OCI-LY3 (cell line): ENCODE measurements around the gene GDF11.

Experiments
- H2AFZ ChIP-seq: fragments of 200-600, 300-600 bp; shearing (Covaris generic); 2 replicates; pipeline ENCODE4 v1.6.0; 2014; ENCODE audit warnings: antibody characterized with exemption, low read depth, low read length
- H3K27ac ChIP-seq: fragments of 200-600, 300-600 bp; sonication (generic); 2 replicates; pipeline ENCODE4 v1.5.1; 2014; ENCODE audit warnings: mild to moderate bottlenecking, low read length, moderate library complexity, mixed read lengths
- H3K27me3 ChIP-seq: fragments of 200-600, 300-600 bp; sonication (generic); 2 replicates; pipeline ENCODE4 v1.6.1; 2014; ENCODE audit warnings: low read depth, low read length, mixed read lengths
- H3K36me3 ChIP-seq: fragments of 200-600, 300-600 bp; sonication (generic); replicated peaks from 2 replicates; pipeline ENCODE3; 2014; ENCODE audit warnings: low read depth, low read length, mixed read lengths
- H3K4me1 ChIP-seq: fragments of 300-600, 200-600 bp; sonication (generic); 2 replicates; pipeline ENCODE4 v1.6.1; 2014; ENCODE audit warnings: low read length, mixed read lengths
- H3K4me2 ChIP-seq: fragments of 200-600, 300-600 bp; sonication (generic); 2 replicates; pipeline ENCODE4 v1.6.1; 2014; ENCODE audit warnings: low read length, mixed read lengths
- H3K4me3 ChIP-seq: fragments of 300-600, 200-600 bp; sonication (generic); 2 replicates; pipeline ENCODE4 v1.5.1; 2014; ENCODE audit warnings: antibody characterized with exemption, mild to moderate bottlenecking, low read length, moderate library complexity
- H3K79me2 ChIP-seq: fragments of 300-600, 200-600 bp; shearing (Covaris generic); 2 replicates; pipeline ENCODE4 v1.6.1; 2014; ENCODE audit warnings: mild to moderate bottlenecking, low read length, mixed read lengths
- H3K9ac ChIP-seq: fragments of 300-600, 200-600 bp; shearing (Covaris generic); 2 replicates; pipeline ENCODE4 v1.6.0; 2014; ENCODE audit warnings: mild to moderate bottlenecking, low read length, moderate library complexity
- H3K9me3 ChIP-seq: fragments of 200-600, 300-600 bp; shearing (Covaris generic); 2 replicates; pipeline ENCODE4 v1.6.1; 2014; ENCODE audit warnings: low read length, mixed read lengths; ENCODE audit not compliant: insufficient read depth
- H4K20me1 ChIP-seq: fragments of 200-600, 300-600 bp; sonication (generic); 2 replicates; pipeline ENCODE4 v1.6.1; 2016; ENCODE audit warnings: low read length, mixed read lengths; ENCODE audit not compliant: insufficient read depth
- EZH2phosphoT487 ChIP-seq: fragments of 200-600 bp; shearing (Covaris generic); IDR thresholded peaks from 2 replicates; pipeline ENCODE4 v1.6.1; 2018; ENCODE audit warnings: antibody characterized with exemption, mixed run types, low read depth
- TF ChIP-seq, protein P1 (sequence below): fragments of 200-600, 300-600 bp; sonication (generic); IDR thresholded peaks from 2 replicates; pipeline ENCODE4 v1.5.1; 2014; ENCODE audit warnings: antibody characterized with exemption, low read length, low read depth

Gene GDF11

DNA sequence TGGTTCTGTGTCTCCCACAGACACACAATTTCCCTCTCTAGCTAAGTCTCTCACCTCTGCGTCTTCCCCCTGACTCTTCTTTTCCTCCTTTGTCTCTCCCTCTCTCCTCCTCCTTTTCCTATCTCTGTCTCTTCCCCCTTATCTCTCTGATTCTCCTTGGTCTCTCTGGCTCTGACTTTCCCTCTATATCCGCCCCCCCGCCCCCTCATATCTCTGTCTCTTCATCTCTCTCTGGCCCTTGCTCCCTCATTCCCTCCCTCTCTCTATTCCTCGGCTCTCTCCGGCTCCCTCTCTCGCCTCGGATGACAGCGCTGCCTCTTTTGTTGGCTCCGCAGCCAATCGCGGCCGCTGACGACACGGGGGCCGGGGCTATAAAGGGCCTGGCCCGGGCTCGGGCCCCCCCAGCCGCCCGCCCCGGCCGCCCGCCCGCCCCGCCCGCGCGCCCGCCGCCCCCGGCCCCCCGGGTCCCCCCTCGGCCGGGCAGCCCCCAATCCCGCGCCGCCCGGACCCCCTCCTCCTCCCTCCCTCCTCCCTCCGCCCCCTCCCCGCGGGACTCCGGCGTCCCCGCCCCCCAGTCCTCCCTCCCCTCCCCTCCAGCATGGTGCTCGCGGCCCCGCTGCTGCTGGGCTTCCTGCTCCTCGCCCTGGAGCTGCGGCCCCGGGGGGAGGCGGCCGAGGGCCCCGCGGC, at the start of gene GDF11:
Gene GDF11, plus strand, starts transcription at position 404 of the 687 bp plus-strand sequence. Its CDS starts 195 bp downstream, at position 599.
- Histone ChIP-seq H3K4me2 (peak within 1 kb of the TSS; percentile 99), H3K9ac (peak within 1 kb of the TSS; percentile 61), H3K27ac (no peak within 1 kb of the TSS), H4K20me1 (no peaks in the 10 kb centered on the region), H3K4me1 (peaks cover 20% of the 10 kb centered on the region), H3K36me3 (no peaks in the 10 kb centered on the region), H3K79me2 (no peaks in the 10 kb centered on the region), H3K4me3 (peak within 1 kb of the TSS; percentile 89), H2AFZ (peak within 1 kb of the TSS; percentile 82), H3K9me3 (no peaks in the 10 kb centered on the region), H3K27me3 (peaks cover 14% of the 10 kb centered on the region)
- TF ChIP-seq, protein P1, sequence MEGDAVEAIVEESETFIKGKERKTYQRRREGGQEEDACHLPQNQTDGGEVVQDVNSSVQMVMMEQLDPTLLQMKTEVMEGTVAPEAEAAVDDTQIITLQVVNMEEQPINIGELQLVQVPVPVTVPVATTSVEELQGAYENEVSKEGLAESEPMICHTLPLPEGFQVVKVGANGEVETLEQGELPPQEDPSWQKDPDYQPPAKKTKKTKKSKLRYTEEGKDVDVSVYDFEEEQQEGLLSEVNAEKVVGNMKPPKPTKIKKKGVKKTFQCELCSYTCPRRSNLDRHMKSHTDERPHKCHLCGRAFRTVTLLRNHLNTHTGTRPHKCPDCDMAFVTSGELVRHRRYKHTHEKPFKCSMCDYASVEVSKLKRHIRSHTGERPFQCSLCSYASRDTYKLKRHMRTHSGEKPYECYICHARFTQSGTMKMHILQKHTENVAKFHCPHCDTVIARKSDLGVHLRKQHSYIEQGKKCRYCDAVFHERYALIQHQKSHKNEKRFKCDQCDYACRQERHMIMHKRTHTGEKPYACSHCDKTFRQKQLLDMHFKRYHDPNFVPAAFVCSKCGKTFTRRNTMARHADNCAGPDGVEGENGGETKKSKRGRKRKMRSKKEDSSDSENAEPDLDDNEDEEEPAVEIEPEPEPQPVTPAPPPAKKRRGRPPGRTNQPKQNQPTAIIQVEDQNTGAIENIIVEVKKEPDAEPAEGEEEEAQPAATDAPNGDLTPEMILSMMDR = no peak
- no peak for TF ChIP-seq EZH2phosphoT487

DNA sequence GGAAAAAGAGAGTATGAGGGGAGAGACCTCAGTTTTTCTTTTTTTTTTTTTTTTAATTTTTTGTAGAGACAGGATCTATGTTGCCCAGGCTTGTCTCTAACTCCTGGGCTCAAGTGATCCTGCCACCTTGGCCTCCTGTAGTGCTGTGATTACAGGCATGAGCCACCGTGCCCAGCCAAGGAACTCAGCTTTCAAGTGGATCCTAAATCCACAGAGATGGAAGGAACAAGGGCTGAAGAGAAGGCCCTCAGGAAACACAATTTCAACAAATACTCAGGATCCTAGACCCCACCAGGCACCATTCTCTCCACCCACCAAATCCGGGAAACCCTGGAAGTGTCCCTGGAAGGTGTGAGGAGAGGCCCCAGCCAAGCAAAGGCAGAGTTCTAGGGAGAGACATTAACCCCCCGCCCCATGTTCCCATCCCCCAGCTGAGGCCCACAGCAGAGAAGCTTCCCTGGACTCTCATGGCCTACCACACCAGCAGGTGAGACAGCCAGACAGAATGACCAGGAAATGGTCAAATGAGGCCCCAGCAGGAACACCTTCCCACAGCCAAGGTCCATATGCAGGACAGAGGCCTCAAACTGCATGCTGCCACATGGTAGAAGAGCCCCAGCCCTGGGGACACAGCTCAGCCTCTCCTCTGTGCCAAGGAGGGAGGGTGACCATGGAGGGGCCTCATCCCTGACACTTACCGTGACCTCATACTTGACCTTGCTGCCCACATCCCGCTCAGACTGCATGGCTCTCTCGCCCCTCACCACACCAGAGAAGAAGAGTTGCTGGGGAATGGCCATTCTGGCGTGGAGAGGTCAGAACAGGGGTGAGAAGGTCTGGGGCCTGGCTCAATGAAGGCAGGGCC, 49.4 kb upstream of the GDF11 start:
- no peaks in the 10 kb centered on the region for H4K20me1 ChIP-seq
- H3K27ac ChIP-seq = no peak overlapping the region
- no peaks in the 10 kb centered on the region for H3K4me1 ChIP-seq
- no peak overlapping the region for H3K9ac ChIP-seq
- no peak overlapping the region for H2AFZ ChIP-seq
- no peaks in the 10 kb centered on the region for H3K9me3 ChIP-seq
- no peaks in the 10 kb centered on the region for H3K79me2 ChIP-seq
- H3K27me3 ChIP-seq = no peaks in the 10 kb centered on the region
- no peak overlapping the region for H3K4me2 ChIP-seq
- no peak for TF ChIP-seq EZH2phosphoT487
- TF ChIP-seq, protein P1 = no peak
- no peak overlapping the region for H3K4me3 ChIP-seq
- H3K36me3 ChIP-seq = no peaks in the 10 kb centered on the region

DNA sequence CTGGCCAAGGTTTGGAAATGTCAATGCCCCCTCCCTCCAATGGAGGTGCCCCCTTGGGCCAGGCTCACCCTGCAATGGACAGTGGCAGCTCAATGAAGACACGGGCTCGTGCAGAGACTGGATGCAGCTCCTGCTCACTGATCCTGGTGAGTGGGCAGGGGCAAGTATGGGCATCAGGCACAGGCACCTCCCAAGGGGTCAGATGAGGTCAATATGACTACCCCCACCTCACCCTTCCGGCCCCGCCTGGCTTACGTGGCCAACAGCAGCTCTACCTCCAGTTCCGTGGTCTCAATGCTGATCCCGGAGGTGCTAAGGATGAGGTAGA, 48.8 kb upstream of the GDF11 start:
- no peaks in the 10 kb centered on the region for H3K27me3 ChIP-seq
- H3K9me3 ChIP-seq = no peaks in the 10 kb centered on the region
- H2AFZ ChIP-seq = no peak overlapping the region
- no peaks in the 10 kb centered on the region for H4K20me1 ChIP-seq
- no peak overlapping the region for H3K4me2 ChIP-seq
- TF ChIP-seq, protein P1 = no peak
- TF ChIP-seq EZH2phosphoT487 = no peak
- H3K4me3 ChIP-seq = no peak overlapping the region
- H3K36me3 ChIP-seq = no peaks in the 10 kb centered on the region
- no peaks in the 10 kb centered on the region for H3K4me1 ChIP-seq
- no peak overlapping the region for H3K9ac ChIP-seq
- H3K79me2 ChIP-seq = no peaks in the 10 kb centered on the region
- no peak overlapping the region for H3K27ac ChIP-seq

DNA sequence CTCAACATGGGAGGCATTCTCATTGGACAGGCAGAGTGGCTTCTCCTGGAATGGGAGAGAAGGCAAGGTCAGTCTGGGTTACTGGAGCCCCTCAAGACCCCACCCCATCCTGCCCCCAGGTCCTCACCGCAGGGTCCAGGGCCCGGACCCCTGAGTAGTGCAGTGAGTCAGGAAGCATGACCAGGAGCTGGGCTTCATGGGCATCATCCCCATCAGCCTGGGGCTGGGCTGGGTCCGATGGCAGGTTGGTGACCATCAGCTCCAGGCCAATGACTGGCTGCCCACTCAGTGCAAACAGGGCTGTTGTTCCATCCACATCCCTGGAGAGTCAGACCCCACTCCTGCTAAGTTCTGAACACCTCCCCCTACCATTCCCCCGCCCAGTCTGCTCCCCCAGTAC, 48.3 kb upstream of the GDF11 start:
- Histone ChIP-seq H3K9ac (no peak overlapping the region), H3K36me3 (no peaks in the 10 kb centered on the region), H4K20me1 (no peaks in the 10 kb centered on the region)

More for the DNA sequence above, 48.3 kb upstream of the GDF11 start:
- no peak overlapping the region for H3K4me2 ChIP-seq
- no peaks in the 10 kb centered on the region for H3K9me3 ChIP-seq
- H3K79me2 ChIP-seq = no peaks in the 10 kb centered on the region
- no peak overlapping the region for H3K27ac ChIP-seq
- H3K4me3 ChIP-seq = no peak overlapping the region
- H2AFZ ChIP-seq = no peak overlapping the region
- TF ChIP-seq, protein P1 = no peak
- no peak for TF ChIP-seq EZH2phosphoT487
- H3K4me1 ChIP-seq = no peaks in the 10 kb centered on the region
- no peaks in the 10 kb centered on the region for H3K27me3 ChIP-seq
